ENCODE measurements around the gene NLN.

The NLN gene

DNA sequence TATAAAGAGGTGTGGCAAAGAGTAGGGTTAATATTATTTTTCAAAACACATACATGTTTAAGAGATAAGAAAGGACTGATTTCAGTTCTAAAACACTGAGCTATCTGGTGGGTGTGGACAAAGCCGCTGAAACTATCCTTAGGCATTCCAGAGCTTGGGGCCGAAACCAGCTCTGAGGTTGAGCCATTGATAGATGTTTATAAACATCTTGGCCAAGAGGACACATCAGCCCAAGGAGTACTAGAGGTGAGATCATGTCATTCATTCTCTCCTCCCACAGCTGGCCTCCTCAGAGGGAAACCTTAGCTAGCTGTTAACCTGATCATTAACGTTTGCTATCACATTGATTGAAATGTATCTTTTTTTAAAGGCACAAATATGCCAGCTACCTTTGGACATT, 89.9 kb downstream of the NLN start:
- no peak for DNase-seq

DNA sequence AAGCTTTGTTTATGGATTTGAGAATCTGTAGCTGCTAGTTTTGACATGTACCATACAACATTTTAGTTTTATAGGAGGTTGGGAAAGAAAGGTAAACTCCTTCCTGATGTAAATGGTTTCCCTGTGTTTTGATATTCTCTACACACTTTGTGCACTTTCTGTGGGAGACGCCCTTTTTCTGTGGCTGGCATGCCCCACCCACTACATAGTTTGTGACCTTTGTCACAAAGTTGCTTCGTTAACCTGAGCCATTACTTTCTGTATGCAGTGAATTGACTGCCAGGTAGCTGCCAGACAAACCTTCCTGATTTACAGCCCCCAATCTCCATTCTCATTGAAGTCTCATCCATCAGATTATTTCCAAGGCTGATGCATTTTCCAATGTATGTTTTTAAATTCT, 90.6 kb downstream of the NLN start:
- DNase-seq: no peak

DNA sequence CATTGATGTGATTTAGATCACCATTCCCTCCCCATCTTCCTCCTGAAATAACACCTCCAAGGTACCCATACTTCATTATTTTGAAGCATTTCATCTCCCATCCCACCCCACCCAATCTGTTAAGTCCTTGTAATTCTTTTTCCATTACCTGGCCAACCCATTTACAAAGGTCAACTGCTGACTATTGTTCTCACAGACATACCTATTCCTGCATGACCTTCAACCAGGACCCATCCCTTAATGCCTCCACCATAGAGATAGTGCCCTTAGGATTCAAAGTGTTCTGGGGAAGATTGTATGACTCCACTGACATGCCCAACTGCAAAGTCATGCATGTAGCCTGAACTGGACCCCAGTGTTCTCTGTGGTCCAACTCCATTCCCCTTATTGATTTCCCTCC, 91.2 kb downstream of the NLN start:
- DNase-seq: no peak

DNA sequence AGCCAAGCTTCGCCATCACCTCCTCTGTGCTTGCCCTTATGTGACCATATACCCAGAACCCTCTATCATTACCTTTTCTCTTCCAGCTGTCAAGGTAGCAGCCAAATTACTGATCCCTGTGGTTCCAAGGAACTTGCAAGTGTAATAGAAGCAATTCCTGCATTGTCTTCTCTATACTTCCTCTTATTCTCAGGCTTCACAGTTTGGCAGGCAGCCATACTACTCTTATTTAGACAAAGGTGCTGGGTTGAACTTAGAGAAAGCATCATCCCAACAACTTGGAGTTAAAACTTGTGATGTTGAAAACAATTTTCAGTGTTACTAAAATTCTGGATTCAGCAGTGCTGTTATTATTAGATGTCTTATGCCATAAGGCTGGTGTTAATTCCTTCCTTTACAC, 93.2 kb downstream of the NLN start:
- no peak for DNase-seq

DNA sequence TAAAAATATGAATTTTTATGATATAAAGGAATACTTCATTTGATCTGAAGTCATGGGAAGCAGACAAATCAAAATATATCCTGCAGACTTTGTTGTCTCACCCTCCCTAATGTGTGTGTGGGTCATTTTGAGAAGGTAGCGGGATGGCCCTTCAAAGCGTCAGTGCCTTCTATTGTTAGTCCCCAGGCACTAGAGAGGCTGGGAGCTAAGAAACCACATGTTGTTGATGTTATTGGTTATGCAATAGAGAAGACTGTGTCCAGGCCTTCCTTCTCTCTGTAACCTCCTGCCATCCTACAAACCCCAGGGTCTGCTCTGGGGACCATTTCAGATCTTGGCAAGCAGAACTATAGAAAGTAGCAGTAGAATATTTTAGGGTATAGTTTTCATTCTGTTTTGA, 94.7 kb downstream of the NLN start:
- no peak for DNase-seq

DNA sequence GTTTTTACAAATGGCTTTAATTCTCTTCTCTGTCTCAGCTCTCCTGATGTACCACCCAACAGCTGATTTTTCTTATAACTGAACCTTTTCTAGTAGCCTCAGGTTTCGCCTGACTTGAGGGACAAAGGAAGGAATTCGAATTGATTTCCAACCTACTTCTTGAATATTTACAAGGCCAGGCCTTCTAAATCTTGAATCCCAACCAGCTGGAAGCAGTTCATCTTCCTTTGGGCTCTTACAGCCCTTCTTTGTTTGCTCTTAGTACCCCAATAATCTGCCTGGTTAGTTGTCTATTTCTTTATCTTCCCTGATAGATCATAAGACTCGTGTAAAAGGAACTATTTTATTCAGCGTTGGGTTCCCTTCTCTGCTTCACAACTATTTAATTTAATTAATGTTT, 95.9 kb downstream of the NLN start:
- DNase-seq: no peak

DNA sequence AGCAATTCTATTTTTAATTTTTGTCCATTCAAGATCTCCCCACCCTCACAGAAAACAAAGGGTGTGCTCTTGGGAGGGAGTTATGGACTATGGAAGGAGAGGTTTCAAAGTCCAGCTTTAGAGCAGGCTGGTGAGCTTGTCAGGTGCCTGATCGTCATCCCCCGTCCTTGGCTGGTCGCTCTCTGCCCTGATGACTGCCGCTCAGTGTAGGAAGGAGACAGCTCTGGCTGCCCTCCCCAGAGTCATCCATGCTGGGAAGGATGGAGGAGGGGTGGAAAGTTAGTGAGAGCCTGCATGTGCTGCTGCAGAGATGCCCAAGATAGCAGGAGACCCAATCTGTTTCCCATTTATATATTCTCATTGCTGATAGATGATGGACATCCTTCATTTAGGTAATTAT, 96.6 kb downstream of the NLN start:
- no peak for DNase-seq

DNA sequence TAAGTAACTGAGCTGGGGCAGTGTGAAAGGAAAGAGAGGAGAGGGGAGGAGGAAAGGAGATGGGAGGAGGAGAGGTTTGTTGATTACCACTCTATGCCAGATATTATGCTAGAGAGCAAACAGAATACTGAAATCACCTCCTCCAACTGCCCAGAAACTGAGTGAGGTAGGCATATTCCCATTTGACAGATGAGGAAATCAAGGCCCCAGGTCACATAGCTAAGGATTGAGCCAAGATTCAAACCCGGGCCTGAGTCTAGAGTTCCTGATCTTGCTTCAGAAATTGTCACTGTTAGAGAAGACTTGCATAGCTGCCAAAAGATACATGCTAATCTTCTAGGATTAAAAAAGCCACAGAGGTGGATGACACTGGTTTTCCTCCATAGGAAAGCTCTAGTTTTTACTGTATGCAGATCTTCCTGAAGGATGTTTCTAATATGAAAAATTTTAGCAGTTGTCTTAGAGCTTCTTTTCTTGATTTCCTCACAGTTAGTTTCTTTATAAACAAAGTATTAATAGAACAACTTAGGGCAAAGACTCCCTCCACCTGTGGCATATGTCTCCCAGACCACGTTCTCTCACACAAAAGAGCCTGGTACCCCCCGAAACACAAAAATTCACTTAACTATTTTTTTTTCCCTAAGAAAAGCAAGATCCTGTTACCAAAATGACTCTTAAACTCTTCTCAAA, 97.4 kb downstream of the NLN start:
- no peak for DNase-seq

DNA sequence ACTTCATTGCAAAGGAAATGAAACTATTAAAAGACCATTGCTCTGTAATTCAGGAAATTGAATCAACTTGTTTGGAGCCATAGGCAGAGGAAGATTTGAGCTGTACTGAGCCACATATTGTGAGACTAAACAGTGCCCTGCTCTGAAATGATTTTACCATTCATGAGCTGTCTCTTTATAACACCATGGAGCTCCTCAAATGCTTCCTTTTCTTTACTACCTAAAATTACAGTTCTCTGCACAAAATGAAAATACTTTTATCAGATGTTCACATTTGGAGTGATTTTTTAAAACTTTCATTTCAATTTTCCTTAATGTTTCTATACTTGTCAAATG, 97.9 kb downstream of the NLN start:
- no peak for DNase-seq

DNA sequence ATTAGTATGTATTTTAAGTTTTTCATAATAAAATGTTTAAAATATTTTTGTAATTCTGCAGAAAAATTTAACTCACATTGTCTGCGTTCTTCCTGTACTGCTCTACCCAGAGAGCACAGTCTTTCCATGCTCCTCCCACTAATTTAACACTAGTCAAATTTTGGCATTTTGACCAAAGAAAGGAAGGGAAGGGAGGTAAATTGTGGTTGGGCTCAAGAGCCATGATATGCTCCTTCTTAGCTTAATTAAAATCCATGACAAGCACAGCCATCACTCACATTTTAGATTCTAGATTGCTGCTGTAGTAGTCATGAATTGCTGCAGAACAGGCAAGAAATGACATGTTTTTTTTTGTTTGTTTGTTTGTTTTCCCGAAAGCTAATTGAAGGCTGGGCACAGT, 98.4 kb downstream of the NLN start:
- no peak for DNase-seq

DNA sequence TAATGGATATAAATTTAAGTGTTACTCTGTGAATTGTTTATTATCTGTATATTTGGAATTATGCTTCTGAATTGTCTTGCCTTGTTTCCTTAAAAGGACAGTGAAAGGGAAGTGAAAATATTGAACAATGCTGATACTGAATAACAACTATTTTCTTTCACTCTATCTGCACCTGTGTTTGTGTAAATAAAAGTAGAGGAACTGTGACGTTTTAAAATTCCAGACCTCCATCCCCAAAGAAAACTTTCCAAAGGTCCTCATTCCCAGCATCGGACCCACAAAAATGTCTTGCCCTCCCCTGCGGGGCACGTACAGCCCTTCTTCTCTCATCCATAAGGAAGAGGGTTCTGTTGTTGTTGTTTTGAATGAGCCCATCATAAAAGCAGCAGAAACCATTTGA, 100.0 kb downstream of the NLN start:
- DNase-seq: no peak

DNA sequence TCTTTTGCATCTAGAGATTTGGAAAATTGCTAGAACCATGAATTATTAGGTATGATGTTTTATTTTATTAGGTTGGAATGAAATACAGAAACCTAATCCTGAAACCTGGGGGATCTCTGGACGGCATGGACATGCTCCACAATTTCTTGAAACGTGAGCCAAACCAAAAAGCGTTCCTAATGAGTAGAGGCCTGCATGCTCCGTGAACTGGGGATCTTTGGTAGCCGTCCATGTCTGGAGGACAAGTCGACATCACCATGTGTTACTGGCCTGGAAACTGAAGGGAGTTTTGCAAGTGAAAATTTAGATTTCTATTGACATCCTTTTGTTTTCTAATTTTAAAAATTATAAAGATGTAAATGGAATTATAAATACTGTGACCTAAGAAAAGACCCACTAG, 100.7 kb downstream of the NLN start:
- no peak for DNase-seq

DNA sequence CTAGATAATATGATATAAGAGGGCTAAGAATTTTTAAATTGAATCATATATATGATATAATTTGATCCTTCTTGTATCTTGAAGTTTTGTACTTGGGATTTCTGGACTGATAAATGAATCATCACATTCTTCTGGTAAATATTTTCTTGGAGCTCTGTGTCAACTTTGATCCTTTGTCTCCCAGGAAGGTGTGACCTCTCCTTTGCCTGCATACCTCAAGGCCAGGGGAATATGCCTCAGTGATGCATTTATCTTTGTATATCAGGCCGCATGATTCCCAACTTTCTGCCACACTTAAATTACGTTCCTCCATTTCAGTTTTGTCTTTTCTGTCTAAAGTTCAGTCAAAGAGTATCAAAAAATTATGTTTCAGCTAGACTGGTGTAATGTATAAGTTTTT, 101.2 kb downstream of the NLN start:
- no peak for DNase-seq

DNA sequence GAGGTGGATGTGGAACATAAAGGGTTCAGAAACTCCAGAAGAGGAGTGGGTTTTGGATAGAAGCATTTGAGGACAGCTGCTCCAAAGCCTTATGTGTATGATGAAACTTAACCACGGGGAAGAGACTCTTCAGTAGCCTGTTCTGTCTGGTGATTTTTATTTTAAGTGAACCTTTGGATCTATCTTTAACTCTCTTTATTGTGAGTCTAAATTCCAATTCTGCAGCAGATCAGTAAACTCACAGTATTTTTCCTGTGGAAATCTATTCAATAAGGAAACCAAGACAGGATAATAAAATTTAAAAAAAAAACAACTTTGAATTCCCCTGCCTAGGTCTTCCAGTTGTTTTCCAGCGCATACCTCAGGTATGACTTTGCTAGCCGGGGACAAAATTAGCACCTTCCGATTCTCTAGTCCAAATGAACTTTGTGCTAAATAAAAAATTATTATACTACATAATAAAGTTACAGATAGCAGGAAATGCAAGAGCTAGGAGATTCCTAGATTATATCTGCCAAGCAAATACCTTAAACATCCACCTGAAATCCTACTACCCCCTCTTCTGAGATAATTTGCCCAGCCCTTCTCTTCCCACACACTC, 101.9 kb downstream of the NLN start:
- no peak for DNase-seq

DNA sequence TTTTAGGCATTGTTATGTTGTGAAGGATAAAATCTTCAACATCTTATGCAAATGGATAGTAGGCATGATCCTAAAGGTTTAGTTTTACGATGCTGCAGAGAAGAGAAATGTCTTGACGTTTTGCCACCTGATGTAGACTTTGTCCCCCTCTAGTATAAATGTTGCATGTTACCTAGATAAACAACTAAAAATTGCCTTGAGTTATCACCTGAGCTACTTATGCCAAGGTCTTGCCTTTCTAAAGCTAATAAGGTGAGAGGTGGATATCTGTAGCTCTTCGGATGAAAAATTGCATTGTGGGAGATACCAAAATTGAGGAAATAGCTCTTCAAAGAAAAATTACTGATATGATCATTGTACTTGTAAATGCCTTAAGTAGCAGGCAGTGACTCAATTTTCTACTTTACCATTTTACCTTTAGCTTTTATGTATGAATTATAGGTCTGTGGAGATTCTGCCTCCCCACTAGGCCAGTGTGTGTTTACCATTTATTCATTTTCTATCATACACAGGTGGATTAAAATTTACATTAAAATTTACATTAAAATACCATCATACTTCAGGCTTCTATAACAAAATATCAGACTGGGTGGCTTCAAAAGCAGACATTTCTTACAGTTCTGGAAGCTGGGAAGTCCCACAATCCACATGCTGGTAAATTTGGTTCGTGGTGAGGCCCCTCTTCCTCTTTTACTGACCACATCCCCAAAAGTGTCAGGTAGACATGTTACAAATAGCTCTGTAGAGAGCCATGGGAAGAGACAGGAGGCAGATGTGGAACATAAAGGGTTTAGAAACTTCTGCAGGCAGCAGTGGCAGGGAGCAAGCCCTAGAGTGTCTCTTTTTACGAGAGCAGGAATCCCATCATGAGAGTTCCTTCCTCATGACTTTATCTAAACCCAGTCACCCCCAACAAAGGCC, 103.7 kb downstream of the NLN start:
- no peak for DNase-seq

DNA sequence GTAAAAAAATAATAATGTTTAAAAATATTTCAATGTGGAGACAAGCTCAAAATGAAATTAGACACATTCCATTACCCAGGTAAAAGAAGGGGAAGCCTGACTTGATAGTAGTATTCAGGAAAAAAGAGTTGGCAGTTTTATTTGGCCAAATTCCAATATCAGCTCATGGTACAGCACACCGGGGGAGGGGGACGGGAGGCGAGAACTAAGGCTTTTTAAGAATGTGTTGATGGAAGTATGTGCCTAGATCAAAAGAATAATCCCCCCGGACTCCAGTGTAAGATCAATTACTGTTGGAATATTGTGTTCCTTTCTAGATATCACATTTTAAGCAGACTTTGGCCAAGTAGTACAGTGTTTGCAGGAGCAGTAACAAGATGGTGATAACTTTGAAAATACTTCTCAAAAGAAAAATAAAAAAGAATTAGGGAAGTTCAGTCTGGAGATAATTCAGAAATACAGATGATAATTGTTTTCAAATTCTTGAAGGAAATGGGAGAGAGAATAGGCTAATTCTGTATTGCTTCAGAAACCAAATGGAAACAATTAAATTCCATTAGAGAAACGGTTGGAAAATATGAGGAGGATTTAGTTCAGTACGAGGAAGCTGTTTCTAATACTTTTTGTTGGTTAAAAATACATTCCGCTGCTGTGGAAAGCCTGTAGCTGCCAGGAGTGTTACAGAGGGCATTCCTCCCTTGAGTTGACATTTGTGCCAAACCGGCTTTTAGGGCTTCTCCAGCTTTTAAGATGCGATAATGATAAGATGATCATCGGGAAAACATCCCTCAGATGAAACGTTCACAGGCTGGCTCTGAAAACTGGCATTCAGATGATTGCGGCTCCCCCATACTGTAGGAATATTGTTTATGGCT, 106.3 kb downstream of the NLN start:
- no peak for DNase-seq

DNA sequence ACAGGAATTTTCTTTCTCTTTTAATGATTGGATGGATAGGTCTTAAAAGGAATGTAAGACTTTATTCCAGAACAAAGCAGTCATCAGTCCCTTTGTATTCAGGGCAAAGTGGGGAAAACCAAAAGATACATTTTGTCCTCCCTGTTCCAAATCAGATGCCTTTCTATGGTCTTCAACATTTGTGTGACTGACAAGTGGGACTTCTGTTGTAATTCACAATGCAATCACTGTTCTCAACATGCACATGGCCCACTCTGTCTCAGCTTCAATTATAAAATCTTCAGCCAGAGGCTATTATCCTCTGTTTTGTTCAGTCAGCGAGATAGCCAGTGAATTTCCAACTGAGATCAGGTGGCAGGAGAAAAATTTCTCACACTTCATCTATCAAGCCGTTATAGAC, 108.9 kb downstream of the NLN start:
- DNase-seq: no peak

DNA sequence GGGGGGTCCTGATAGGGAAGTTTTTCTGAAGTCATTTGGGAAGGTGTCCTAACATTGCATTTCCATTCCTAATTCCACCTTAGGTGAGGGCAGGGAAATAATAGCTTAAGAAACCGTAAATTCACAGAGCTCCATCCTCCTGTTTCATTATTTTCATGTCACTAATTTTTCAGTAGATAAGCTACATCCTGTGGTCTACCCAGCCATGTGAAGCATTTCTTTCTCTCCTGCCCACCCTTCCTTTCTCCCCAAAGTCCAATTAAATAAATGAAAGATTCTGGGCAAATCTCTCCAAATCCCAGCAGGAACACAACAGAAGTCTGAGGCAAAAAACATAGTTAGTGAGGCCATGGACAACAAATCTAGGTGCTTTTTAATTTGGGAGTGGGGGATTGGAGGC, 109.3 kb downstream of the NLN start:
- DNase-seq: no peak

DNA sequence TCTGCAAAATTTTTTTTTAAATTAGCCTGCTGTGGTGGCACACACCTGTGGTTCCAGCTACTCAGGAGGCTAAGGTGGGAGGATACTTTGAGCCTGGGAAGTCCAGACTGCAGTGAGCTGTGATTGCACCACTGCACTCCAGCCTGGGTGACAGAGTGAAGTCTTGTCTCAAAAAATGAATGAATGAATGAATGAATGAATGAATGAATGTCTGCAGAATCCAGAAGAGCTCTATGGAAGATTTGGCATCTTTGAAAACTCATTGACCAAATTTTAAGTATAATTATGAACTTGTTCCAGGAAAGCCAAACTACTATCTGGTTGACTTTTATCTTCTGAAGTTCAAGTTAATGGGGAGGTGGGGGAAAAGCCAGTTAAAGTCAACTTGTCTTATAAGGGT, 110.1 kb downstream of the NLN start:
- no peak for DNase-seq

DNA sequence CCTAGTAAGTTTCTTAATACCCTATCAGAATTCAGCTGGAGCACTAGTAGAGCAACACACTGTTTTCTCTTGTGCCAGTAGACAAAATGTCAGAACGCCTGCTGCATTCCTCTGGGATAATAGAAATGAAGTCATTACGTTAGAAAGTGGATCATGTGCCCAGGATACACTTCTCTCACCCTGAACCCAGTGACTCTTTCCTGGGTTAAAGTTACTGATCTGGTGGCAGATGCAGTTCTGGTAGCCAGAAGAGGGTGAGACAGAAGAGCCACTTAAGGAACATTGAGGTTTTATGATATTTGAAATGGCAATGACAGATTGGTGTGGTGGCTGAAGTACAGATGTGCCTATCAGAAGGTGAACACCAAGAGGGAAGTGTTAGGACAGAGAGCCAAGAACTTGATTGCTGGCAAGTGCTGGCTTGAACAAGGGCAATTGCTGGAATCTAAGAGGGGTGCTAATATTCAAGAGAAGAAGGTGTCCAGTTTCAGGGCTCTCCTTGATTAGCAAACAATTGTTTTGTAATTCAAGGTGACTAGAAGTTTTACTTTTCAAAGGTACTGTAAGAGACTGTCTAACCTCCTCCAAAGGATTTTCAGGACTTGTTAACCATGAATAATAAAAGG, 110.7 kb downstream of the NLN start:
- peak; percentile 41 for DNase-seq

DNA sequence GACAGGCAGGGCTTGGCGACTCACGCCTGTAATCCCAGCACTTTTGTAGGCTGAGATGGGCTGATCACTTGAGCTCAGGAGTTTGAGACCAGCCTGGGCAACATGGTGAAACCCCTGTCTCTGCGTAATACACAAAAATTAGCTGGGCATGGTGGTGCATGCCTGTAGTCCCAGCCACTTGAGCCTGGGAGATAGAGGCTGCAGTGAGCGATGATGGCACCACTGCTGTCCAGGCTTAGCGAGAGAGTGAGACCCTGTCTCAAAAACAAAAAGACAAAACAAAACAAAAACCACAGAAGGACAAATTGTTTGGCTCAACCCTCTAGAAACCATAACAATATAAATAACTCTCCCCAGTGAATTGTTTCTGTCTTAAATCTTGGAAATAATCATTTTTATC, 111.8 kb downstream of the NLN start:
- no peak for DNase-seq

DNA sequence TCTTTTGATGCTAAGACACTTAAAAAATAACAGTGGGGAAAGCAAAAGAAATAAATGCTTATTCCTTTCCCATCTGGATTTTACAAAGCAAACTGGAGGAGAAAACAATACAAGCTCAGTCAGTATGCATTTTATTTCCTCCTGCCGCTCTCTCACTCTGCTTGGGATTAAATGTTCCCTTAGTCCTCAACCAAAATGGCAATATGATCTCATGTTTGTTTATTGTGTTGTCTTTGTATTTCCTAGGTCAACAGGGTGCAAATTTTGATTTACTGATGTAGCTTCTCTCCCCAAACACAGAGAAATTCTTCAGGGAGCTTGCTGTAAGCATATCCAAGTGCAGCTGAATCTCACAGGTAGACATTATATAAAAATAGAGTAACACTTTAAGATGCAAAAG, 112.3 kb downstream of the NLN start:
- DNase-seq: no peak

DNA sequence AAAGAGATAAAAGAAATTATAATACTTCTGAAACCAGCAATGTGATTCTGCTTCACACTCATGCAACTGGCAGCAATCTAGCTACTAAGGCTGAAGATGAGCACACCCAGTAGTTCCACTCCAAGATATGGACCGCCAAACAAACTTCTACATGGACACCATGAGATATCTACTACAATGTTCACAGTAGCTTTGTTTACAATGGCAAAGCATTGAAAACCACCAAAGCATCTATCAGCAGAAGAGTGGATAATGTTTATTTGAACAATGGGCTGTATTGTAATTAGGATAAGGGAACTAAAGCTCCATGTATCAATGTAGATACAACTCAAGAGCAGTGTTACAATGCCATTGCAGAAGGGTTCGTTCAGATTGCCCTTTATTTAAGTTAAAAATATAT, 113.2 kb downstream of the NLN start:
- DNase-seq: no peak
